Psoas muscle (tissue), 8 donors: ENCODE data around the gene COBL. TPM values are rescaled to one million over a fixed set of nuclear protein-coding genes. Genes with fewer than 3 reads are reported as not detected.

ENCODE experiments used
- ATAC-seq, 4 donors: fragments of 200-7000 bp; cut with Tn5 transposase; one replicate each; pipeline ENCODE4 v1.9.1; 2020; ENCODE audit warnings: moderate library complexity in 3 of 4, mild to moderate bottlenecking in 2 of 4
- DNase-seq, 2 donors: peaks; one replicate each; pipeline ENCODE4 v3.0.0-alpha.2; 2020
- H3K27ac ChIP-seq: fragments of 200-600 bp; one replicate; pipeline ENCODE4 v1.8.0; 2022
- H3K27me3 ChIP-seq, 3 donors: fragments of 200-600 bp in 1 of 3; one replicate each; pipeline versions ENCODE4 v1.6.1 to v1.8.0; 2013 to 2022; ENCODE audit warnings: low read length in 2 of 3, mild to moderate bottlenecking in 2 of 3, moderate library complexity in 1 of 3; ENCODE audit not compliant: insufficient read depth in 3 of 3
- H3K36me3 ChIP-seq, 2 donors: fragments of 200-600 bp in 1 of 2; one replicate each; pipeline versions ENCODE4 v1.6.1 to v1.8.0; 2013 to 2022; ENCODE audit warnings: low read depth in 1 of 2, mild to moderate bottlenecking in 1 of 2, moderate library complexity in 1 of 2; ENCODE audit not compliant: insufficient read depth in 1 of 2
- H3K4me1 ChIP-seq: fragments of 200-600 bp; one replicate; pipeline ENCODE4 v1.8.0; 2022
- H3K4me3 ChIP-seq: fragments of 200-600 bp; one replicate; pipeline ENCODE4 v1.8.0; 2022; ENCODE audit warnings: mild to moderate bottlenecking
- H3K9me3 ChIP-seq: fragments of 200-600 bp; one replicate; pipeline ENCODE4 v1.8.0; 2022
- WGBS, 3 donors: extraction: QIAGEN DNeasy Blood & Tissue Kit; methylation state at CpG; one replicate each; pipeline versions ENCODE4 v1.1.6 to v1.1.7; 2013; 5-methylcytosine and 5-hydroxymethylcytosine counted together
- intact Hi-C, 2 donors: fragments of 100-400 bp; cut with DNase I; formaldehyde crosslinking; loops; one replicate each; pipeline versions ENCODE4 v1.11.0 to v1.14.2; 2022
- polyA plus RNA-seq, 3 donors: library from polyadenylated mRNA; stranded (reverse); fragments of 200-250 nt; gene quantifications; one replicate each; pipeline ENCODE4 v1.2.3, GENCODE V29; 2013
- total RNA-seq, 4 donors: library from RNA; stranded (reverse); fragmentation: NEBNext Ultra II Directional in 2 of 4; extraction: Animal tissue kit (Norgen Biotek cat#: 25700) in 2 of 4; gene quantifications; one replicate each; pipeline versions ENCODE4 v1.2.1 to v1.2.4, GENCODE V29; 2021 to 2023
- TF ChIP-seq, protein P1 (sequence below): fragments of 200-600 bp; IDR thresholded peaks from one replicate; pipeline ENCODE4 v1.8.0; 2022; ENCODE audit warnings: antibody characterized with exemption
- donor health status: healthy with polysubstance abuse.
- donor health status: DM: no; HTN: no; CAD: no; lungs with moderate emphysema.
- donor health status: Bipolar disorder and iron deficiency.
- donor health status: healthy.
- donor health status: DM: yes; HTN: yes; CAD: no.
- donor health status: DM: no; HTN: no; CAD: no.
- donor health status: DM: no; HTN: no; CAD: no.
- donor health status: DM: yes; HTN: yes; CAD: no.

COBL gene
- total and polyA plus RNA-seq, 7 donors = 57.5 to 139 (median 115) TPM

DNA sequence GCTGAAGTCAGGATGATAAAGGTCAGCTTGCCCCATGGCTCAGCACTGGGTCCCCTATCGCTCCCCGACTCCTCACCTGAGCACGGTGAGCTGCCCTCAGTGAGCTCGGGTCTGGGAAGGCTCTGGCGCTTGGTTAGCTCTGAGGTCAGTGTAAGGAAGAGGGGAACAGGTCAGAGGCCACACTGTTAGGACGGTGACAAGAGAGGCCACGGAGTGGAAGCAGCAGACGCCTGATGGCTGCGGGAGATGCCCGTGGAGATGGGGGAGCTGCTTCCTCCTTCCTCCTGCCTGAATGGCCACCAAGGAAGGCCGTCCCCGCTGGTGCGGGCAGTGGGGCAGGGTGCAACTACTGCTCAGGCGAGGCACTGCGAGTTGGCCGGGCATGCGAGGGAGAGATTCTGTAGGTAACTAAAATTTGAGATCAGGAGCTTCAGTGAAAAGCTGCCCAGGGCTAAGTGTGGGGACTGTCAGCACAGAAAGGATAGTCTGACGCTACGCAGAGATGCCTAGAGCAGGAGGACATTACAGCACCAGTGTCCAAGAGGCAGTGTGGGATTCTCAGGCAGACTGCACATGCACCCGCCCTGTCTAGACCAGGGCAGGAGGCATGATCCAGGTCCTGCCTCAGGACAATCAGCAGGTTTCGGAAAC lies 302.6 kb downstream of the COBL start:
- H3K9me3 ChIP-seq = no peaks in the 10 kb centered on the region
- H3K27ac ChIP-seq = no peak overlapping the region
- TF ChIP-seq, protein P1, sequence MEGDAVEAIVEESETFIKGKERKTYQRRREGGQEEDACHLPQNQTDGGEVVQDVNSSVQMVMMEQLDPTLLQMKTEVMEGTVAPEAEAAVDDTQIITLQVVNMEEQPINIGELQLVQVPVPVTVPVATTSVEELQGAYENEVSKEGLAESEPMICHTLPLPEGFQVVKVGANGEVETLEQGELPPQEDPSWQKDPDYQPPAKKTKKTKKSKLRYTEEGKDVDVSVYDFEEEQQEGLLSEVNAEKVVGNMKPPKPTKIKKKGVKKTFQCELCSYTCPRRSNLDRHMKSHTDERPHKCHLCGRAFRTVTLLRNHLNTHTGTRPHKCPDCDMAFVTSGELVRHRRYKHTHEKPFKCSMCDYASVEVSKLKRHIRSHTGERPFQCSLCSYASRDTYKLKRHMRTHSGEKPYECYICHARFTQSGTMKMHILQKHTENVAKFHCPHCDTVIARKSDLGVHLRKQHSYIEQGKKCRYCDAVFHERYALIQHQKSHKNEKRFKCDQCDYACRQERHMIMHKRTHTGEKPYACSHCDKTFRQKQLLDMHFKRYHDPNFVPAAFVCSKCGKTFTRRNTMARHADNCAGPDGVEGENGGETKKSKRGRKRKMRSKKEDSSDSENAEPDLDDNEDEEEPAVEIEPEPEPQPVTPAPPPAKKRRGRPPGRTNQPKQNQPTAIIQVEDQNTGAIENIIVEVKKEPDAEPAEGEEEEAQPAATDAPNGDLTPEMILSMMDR = no peak
- no peaks in the 10 kb centered on the region for H3K36me3 ChIP-seq
- intact Hi-C loops = no loop called here
- no peak overlapping the region for H3K4me3 ChIP-seq
- ATAC-seq (no peak), DNase-seq (no peak)
- no peaks in the 10 kb centered on the region for H3K27me3 ChIP-seq
- peaks cover 8% of the 10 kb centered on the region for H3K4me1 ChIP-seq
- 83 to 84% (median 84%) methylated on average over 21 of the region's 21 CpGs for WGBS, 3 donors

DNA sequence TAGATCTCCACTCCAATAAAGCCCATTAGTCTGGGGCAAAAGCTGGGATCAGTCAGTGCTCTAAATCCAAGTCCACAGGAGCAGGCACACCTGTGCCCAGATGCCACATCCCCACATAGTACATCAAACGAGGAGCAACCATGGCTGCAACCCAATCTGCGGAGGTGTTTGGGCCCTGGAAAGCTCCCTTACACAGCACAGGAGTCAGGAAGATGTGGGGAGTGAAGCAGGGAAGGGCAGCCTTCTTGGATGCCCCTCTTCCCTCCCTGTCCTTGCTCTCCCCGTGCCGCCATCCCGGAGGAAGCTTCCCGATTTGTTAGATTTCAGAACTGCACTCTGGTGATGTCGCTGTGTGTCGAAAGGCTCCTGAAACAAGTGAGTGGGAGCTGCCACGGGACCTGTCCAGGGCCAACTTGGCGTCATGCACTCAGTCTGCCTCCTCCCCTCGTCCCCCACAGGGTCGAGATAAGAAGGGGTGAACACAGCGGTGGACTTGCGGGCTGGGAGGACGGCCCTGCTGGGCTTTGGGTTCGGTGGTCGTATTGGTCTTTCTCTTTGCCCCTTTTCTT lies 303.3 kb downstream of the COBL start:
- no peaks in the 10 kb centered on the region for H3K36me3 ChIP-seq
- DNase-seq (no peak), ATAC-seq (no peak)
- H3K4me3 ChIP-seq = no peak overlapping the region
- intact Hi-C loops = no loop called here
- no peaks in the 10 kb centered on the region for H3K9me3 ChIP-seq
- TF ChIP-seq, protein P1 = no peak
- 84 to 86% (median 86%) methylated on average over 17 of the region's 17 CpGs for WGBS, 3 donors
- no peaks in the 10 kb centered on the region for H3K27me3 ChIP-seq
- no peak overlapping the region for H3K27ac ChIP-seq
- H3K4me1 ChIP-seq = peaks cover 8% of the 10 kb centered on the region

DNA sequence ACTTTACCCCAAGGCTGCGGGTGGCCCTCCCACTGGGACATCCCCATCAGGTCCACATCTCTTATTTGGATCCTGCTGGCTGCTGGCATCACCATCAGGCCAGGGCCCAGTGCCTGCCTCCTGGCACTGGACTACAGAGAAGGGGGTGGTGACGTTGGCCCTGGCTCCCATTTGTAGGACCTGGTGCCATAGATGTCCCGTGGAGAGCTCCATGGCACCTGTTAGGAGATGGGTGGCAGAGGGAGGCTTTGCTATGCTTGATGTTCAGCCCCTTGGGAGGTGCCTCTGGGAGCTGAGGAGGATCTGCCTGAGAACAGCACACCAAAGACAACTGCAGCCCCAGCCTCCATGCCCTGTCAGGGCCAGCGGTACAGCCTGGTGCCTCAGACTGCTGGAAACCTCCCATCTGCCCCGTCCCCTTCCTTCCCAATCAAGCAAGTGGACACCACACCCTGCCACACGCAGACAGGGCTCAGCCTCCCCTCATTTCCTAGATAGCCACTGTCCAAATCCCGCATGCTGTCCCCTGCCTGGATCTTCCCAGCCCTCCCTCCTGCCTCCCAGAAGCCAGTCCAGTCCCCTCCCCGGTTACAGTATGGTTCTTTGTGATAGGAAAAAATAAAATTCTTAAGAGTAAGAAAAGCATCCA lies 303.9 kb downstream of the COBL start:
- 58 to 67% (median 60%) methylated on average over 8 of the region's 8 CpGs for WGBS, 3 donors
- Histone ChIP-seq H3K36me3 (no peaks in the 10 kb centered on the region), H3K27ac (no peak overlapping the region), H3K4me3 (no peak overlapping the region), H3K4me1 (peaks cover 8% of the 10 kb centered on the region), H3K27me3 (no peaks in the 10 kb centered on the region), H3K9me3 (no peaks in the 10 kb centered on the region)
- TF ChIP-seq, protein P1 = no peak
- DNase-seq (no peak), ATAC-seq (no peak)
- intact Hi-C loops = no loop called here

DNA sequence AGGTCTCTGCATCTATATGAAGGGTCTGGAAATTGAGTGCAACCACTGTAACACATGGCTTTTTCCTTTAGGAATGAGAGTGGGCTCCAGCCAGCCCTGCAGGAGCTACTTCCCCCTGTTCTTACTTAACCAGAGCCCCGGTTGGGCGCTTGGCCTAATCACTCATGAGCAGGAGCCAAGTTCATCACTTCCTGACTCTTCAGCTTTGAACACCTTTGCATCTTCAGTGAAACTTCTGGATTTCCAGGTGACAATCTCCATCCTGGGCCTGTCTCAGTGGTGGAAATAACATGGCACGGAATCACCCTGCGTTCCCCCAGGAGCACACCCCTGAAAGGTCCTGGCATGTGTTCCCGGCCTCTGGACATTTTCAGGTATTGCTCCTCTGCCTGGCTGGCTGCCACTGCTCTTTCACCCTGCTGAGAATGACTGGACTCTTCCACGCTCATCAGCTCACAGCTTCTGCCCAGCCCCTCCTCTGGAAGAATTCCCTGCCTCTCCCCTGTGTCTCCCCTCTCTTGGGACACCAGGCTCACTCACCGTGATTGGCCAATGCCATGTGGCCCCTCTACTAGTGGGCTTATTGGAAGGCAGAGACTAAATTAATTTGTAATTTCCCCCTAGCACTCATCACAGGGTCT lies 304.8 kb downstream of the COBL start:
- Histone ChIP-seq H3K36me3 (no peaks in the 10 kb centered on the region), H3K4me3 (no peak overlapping the region), H3K27ac (no peak overlapping the region), H3K9me3 (no peaks in the 10 kb centered on the region), H3K27me3 (no peaks in the 10 kb centered on the region), H3K4me1 (peaks cover 8% of the 10 kb centered on the region)
- no peak for DNase-seq
- WGBS, 3 donors = 77 to 85% (median 80%) methylated on average over 7 of the region's 7 CpGs
- intact Hi-C loops = no loop called here
- TF ChIP-seq, protein P1 = no peak
- ATAC-seq = no peak
